GM13977 (cell line): ENCODE measurements around the gene DNMT3A.
A peak's percentile ranks its signal among the peaks of the same experiment; 100 is the strongest.

Source experiments
- DNase-seq: peaks from one replicate; pipeline ENCODE4 v3.0.0; 2012; ENCODE audit warnings: low spot score
- in situ Hi-C: fragments of 300-500 bp; cut with MboI; formaldehyde crosslinking; loops from one replicate; pipeline ENCODE4 v1.12.0; 2022; ENCODE audit warnings: low sequenced_read_pairs, low pct_unique_long_range_greater_than_20kb, mixed read lengths, inconsistent platforms; ENCODE audit not compliant: unreplicated experiment
- TF ChIP-seq, protein P1 (sequence below): IDR thresholded peaks from 2 replicates; pipeline ENCODE4 v1.5.1; 2012; ENCODE audit warnings: mild to moderate bottlenecking, control low read depth; ENCODE audit not compliant: insufficient read depth; ENCODE audit errors: extremely low read depth, missing control alignments

DNMT3A gene

DNA sequence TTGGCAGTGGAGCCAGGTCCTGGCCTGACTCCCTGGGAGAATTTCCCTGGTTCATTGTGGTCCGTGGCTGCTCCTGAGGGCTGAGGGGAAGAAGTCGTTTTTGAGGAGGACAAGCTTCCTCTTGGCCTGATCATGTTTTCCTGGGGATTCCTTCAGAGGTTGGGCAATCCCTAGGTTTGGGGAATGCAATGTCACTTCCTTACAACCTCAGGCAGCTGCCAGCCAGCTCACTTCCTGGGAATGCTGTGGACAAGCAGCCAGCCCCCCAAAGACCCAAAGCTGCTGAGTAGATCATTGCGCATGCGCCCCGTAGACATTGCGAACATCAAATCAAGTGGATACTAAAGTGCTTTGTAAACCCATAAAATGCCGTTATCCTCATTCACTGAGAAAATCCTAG is 7.7 kb upstream of the DNMT3A start:
- DNase-seq, result no peak
- in situ Hi-C loops, result no loop called here
- TF ChIP-seq, protein P1, sequence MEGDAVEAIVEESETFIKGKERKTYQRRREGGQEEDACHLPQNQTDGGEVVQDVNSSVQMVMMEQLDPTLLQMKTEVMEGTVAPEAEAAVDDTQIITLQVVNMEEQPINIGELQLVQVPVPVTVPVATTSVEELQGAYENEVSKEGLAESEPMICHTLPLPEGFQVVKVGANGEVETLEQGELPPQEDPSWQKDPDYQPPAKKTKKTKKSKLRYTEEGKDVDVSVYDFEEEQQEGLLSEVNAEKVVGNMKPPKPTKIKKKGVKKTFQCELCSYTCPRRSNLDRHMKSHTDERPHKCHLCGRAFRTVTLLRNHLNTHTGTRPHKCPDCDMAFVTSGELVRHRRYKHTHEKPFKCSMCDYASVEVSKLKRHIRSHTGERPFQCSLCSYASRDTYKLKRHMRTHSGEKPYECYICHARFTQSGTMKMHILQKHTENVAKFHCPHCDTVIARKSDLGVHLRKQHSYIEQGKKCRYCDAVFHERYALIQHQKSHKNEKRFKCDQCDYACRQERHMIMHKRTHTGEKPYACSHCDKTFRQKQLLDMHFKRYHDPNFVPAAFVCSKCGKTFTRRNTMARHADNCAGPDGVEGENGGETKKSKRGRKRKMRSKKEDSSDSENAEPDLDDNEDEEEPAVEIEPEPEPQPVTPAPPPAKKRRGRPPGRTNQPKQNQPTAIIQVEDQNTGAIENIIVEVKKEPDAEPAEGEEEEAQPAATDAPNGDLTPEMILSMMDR, result no peak

DNA sequence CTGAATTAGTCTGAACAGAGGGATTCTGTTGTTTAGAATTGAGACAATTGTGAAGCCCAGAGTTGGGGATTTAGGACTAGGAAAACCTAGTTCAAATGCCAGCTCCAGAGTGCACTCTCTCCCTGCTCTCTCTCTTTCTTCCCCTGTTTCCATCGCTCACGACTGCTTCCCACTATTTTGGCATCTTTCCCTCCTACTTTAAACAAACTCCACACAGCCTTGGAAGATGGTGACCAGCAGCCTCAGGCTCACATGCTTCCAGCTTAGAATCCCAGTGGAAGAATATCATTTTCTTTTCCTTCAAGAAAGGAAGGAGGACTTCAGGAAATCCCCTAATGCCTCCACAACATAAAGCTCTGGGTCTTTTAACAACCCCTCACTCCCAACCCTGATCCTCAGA is 6.1 kb upstream of the DNMT3A start:
- no peak for DNase-seq
- TF ChIP-seq, protein P1, result no peak
- in situ Hi-C loops, result no loop called here

DNA sequence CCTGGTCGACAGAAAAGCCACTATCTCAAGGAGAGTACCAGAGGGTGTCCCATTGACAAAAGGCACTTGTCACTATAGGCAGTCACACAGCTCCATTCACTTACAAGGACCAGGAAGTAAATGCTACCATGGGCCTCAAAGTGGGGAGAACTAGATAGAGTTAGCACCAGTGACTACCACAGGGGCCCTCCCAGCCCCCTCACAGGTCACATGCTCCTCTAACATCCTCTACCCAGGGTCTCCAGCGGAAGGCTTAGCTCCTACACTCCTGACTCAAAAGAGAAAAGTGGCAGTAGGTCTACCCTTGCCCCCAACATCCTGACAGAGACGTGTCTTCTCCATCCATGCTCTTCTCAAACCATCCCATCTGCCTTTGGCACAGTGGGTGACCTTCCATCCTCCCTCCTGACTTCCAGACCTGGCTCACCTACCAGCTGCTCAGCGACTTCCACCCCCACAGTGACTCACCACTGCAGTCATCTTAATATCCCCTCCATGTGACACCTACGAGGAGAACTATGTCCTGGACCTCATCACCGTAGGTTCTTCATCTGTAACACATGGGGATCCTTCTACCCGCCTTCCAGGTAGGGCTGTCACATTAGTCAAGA is 5.6 kb upstream of the DNMT3A start:
- TF ChIP-seq, protein P1, result no peak
- DNase-seq, result no peak
- in situ Hi-C loops, result no loop called here

DNA sequence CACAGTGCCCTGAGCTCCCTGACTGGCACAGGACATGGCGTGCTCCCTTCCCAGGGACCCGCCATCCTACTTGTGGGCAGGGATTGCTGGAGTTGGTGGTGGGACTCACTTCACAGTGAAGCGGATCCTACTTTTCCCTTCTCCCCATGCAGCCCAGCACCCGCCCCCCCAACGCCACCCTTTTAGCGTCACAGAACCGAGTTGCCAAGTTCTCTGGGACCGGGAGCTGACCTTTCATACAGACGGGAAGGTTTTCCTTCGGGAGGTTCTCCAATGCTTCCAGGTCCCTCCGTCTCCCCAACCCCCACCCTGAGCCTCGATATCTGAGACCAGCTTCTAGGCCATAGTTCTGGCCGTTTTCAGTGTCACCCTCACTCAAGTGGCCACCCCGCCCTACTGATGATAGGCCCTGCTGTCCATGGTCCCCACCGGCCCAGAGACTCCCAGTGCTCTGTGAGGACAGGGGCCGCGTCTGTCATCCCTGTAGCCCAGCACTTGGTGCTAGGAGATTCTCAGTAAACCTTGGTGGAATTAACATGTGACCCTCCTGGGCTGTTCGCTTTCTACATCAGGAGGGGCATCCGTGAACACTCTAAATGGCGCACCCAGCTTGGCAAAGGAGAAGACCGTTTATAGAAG is 1.6 kb upstream of the DNMT3A start:
- no peak for DNase-seq
- TF ChIP-seq, protein P1, result no peak
- in situ Hi-C loops, result no loop called here

DNA sequence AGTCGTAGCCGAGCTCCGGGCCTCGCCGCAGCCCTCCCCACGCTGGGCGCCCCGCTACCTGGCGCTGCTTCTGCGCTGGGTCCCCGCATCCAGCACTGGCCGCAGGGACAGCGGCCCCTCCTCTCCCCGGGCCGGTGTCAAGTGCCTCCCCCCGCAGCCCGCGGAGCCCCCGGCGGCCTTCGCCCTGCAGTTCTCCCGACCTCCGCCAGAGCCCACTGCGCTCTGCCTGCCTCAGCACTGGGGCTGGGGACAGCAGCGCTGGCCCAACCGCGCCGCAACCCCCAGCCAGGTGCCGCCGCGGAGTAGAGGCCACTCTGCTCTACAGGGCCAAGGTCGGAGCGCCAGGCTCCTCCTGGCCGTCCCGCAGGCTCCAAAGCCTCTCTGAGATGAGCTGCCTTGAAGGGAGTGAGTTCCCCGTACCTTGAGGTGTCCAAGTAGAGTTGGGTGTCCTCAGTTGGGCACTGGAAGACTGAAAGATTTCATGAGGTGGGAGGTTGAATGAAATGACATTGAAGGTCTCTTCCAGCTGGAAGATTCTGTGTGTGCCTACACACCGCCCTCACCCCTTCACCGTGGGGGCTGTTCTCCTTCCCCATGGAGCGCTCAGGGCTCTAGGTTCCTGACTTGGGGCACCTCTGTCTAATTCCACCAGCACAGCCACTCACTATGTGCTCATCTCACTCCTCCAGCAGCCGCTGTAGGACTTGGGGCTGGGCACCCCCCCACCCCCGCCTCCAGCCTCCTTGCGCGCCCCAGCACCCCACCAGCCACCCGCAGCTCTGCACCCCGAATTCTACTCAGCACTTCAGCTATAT is 854 bp upstream of the DNMT3A start:
- in situ Hi-C loops, result no loop called here
- DNase-seq, result peak; percentile 95
- TF ChIP-seq, protein P1, result peak; percentile 99

DNA sequence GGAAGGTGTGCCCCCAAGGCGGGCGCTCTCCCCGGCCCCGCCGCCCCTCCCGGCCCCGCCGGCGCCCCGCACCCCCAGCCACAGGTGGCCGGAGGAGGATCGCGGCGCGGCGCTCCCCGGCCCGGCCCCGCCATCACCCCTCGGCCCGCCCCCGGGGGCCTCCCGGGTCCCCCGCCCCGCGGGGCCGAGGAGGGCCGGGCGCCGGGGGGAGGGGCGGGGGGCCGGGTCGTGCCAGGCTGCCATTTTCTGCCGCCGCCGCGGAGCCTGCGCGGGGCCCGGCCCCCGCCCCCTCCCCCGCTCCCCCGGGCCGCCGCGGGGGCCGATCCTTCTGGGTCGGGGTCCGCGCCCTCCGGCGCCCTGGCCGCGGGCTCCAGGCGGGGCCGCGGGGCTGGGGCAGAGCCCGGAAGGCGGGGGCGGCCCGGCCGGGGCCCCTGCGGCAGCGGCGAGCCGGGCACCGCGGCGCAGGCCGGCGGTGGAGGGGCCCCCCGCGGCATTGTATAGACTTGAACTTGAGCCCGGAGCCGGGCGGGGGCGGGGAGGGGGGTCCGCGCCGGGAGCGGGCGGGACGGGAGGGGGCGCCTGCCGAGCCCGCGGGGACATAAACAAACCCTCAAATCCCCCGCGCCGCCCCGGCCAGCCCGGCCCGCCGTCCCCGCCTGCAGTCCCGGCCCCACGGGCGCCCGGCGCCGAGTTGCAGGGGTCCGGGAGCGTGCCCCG is 556 bp downstream of the DNMT3A start:
- in situ Hi-C loops, result no loop called here
- TF ChIP-seq, protein P1, result no peak
- DNase-seq, result peak; percentile 89
